Neural progenitor cell (in vitro differentiated cells): Measurements from ENCODE around the gene TFAP2E. TPM values are rescaled to one million over a fixed set of nuclear protein-coding genes. Genes with fewer than 3 reads are reported as not detected.

Experiments used
- DNase-seq: peaks from one replicate; pipeline ENCODE4 v3.0.0-alpha.2; 2016; ENCODE audit warnings: low spot score
- H2AFZ ChIP-seq: fragments of 200-600 bp; sonication (generic); replicated peaks from 2 replicates; pipeline ENCODE4 v1.6.1; 2016; ENCODE audit warnings: antibody characterized with exemption
- H3F3A ChIP-seq: fragments of 200-600 bp; sonication (generic); 2 replicates; pipeline ENCODE4 v1.6.1; 2016; ENCODE audit warnings: antibody characterized with exemption, low read depth
- H3K27ac ChIP-seq: fragments of 200-600 bp; sonication (generic); 2 replicates; pipeline ENCODE4 v1.5.1; 2016; ENCODE audit warnings: mild to moderate bottlenecking
- H3K27me3 ChIP-seq: fragments of 200-600 bp; sonication (generic); 2 replicates; pipeline ENCODE4 v1.6.1; 2016; ENCODE audit warnings: mild to moderate bottlenecking, moderate library complexity
- H3K36me3 ChIP-seq: fragments of 200-600 bp; sonication (generic); 2 replicates; pipeline ENCODE4 v1.5.1; 2016
- H3K4me1 ChIP-seq: fragments of 200-600 bp; sonication (generic); 2 replicates; pipeline ENCODE4 v1.6.1; 2016; ENCODE audit warnings: mixed run types
- H3K4me2 ChIP-seq: fragments of 200-600 bp; sonication (generic); 2 replicates; pipeline ENCODE4 v1.6.1; 2016
- H3K4me3 ChIP-seq: fragments of 200-600 bp; sonication (generic); 2 replicates; pipeline ENCODE4 v1.5.1; 2016
- H3K79me2 ChIP-seq: fragments of 200-600 bp; sonication (generic); 2 replicates; pipeline ENCODE4 v1.6.1; 2016; ENCODE audit warnings: low read depth
- H3K9ac ChIP-seq: fragments of 200-600 bp; sonication (generic); 2 replicates; pipeline ENCODE4 v1.6.1; 2016
- H3K9me3 ChIP-seq: fragments of 200-600 bp; sonication (generic); 2 replicates; pipeline ENCODE4 v1.5.1; 2016; ENCODE audit warnings: low read depth
- H4K20me1 ChIP-seq: fragments of 200-600 bp; sonication (generic); 2 replicates; pipeline ENCODE4 v1.6.1; 2016; ENCODE audit warnings: low read depth
- H3K27ac Mint-ChIP-seq: 3 replicates; pipeline ENCODE4 v1.8.0; 2021; ENCODE audit warnings: mixed read lengths
- H3K27me3 Mint-ChIP-seq: 2 replicates; pipeline ENCODE4 v1.8.0; 2022; ENCODE audit warnings: low read depth, mild to moderate bottlenecking, inconsistent platforms, moderate library complexity, mixed read lengths; ENCODE audit not compliant: insufficient read depth
- H3K36me3 Mint-ChIP-seq: 3 replicates; pipeline ENCODE4 v1.8.0; 2021; ENCODE audit warnings: mixed read lengths
- H3K4me1 Mint-ChIP-seq: 3 replicates; pipeline ENCODE4 v1.8.0; 2021; ENCODE audit warnings: mixed read lengths
- H3K4me3 Mint-ChIP-seq: 3 replicates; pipeline ENCODE4 v1.8.0; 2021; ENCODE audit warnings: mild to moderate bottlenecking, moderate library complexity, mixed read lengths
- H3K9me3 Mint-ChIP-seq: 3 replicates; pipeline ENCODE4 v1.8.0; 2020; ENCODE audit warnings: mixed read lengths
- EZH2 ChIP-seq: fragments of 200-600 bp; sonication (generic); IDR thresholded peaks from 2 replicates; pipeline ENCODE4 v1.6.1; 2017; ENCODE audit warnings: antibody characterized with exemption, mild to moderate bottlenecking, moderate library complexity
- EZH2phosphoT487 ChIP-seq: fragments of 200-600 bp; sonication (generic); IDR thresholded peaks from 2 replicates; pipeline ENCODE4 v1.6.1; 2017; ENCODE audit warnings: antibody characterized with exemption
- total RNA-seq: library from RNA; depleted of rRNA; stranded (reverse); fragments of >200 nt; gene quantifications from 2 replicates; pipeline ENCODE4 v1.2.3, GENCODE V29; 2015; ENCODE audit warnings: low replicate concordance
- TF ChIP-seq, protein P1 (sequence below): fragments of 200-600 bp; sonication (generic); IDR thresholded peaks from 2 replicates; pipeline ENCODE4 v1.5.1; 2017; ENCODE audit warnings: antibody characterized with exemption, mild to moderate bottlenecking

The TFAP2E gene
- total RNA-seq, 1 donor from 2014 or later = not detected

DNA sequence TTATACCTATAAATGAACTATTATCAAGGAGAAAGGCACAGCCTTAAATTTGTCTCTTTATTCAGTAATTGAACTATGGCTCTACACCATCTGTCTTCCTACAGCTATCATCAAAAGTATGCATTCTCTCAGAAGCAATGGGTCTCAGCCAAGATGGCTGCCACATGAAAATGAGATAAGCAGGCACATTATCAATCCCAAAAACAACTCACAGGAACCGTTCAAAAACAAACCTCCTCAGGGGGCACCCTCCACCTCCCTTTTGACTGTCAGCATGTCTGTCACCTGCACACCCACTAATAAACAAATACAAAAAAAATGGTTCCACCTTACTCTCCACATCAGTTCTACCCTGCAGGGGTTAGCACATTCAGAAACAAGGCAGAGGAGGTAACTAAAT, 39.5 kb upstream of the TFAP2E start:
- no peak for TF ChIP-seq EZH2phosphoT487
- TF ChIP-seq, protein P1, sequence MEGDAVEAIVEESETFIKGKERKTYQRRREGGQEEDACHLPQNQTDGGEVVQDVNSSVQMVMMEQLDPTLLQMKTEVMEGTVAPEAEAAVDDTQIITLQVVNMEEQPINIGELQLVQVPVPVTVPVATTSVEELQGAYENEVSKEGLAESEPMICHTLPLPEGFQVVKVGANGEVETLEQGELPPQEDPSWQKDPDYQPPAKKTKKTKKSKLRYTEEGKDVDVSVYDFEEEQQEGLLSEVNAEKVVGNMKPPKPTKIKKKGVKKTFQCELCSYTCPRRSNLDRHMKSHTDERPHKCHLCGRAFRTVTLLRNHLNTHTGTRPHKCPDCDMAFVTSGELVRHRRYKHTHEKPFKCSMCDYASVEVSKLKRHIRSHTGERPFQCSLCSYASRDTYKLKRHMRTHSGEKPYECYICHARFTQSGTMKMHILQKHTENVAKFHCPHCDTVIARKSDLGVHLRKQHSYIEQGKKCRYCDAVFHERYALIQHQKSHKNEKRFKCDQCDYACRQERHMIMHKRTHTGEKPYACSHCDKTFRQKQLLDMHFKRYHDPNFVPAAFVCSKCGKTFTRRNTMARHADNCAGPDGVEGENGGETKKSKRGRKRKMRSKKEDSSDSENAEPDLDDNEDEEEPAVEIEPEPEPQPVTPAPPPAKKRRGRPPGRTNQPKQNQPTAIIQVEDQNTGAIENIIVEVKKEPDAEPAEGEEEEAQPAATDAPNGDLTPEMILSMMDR = no peak
- no peak for TF ChIP-seq EZH2
- peaks cover 55% of the 10 kb centered on the region for H3K79me2 ChIP-seq

DNA sequence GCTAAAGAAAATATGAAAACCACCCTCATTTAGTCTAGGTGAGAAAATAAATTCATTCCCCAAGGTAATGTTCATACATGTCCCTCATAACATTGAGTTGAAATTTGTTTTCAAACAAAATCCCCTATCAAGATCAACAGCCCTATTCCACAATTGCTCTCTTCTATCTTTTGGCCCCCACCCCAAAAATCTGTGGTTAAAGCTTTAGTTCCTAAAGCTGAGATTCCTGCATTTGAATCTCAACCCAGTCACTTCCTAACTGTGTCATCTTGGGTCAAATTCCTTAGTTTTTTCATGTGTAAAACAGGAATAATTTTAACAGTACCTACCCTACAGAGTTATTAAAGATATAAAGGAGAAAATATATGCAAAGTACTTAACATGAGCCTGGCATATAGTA, 37.9 kb upstream of the TFAP2E start:
- Histone ChIP-seq H3K36me3 (peaks cover 6% of the 10 kb centered on the region), H4K20me1 (peaks cover 24% of the 10 kb centered on the region), H3K27me3 (no peaks in the 10 kb centered on the region), H3K9me3 (no peaks in the 10 kb centered on the region), H3K9ac (no peak overlapping the region), H2AFZ (no peak overlapping the region), H3K79me2 (peaks cover 69% of the 10 kb centered on the region), H3K27ac (no peak overlapping the region), H3K4me2 (no peak overlapping the region), H3K4me3 (no peak overlapping the region), H3K4me1 (peaks cover 20% of the 10 kb centered on the region), H3F3A (peaks cover 12% of the 10 kb centered on the region)
- Mint-ChIP-seq H3K36me3 (peaks cover 31% of the 10 kb centered on the region), H3K9me3 (peaks cover 14% of the 10 kb centered on the region), H3K27me3 (no peaks in the 10 kb centered on the region), H3K27ac (no peak overlapping the region), H3K4me3 (no peak overlapping the region), H3K4me1 (peaks cover 31% of the 10 kb centered on the region)
- no peak for TF ChIP-seq EZH2
- TF ChIP-seq, protein P1 = no peak
- TF ChIP-seq EZH2phosphoT487 = no peak
- no peak for DNase-seq

More for the DNA sequence above, 39.5 kb upstream of the TFAP2E start:
- Histone ChIP-seq H3K36me3 (peaks cover 7% of the 10 kb centered on the region), H3K4me1 (peaks cover 8% of the 10 kb centered on the region), H3K27me3 (no peaks in the 10 kb centered on the region), H3K27ac (no peak overlapping the region), H3K4me3 (no peak overlapping the region), H3K9me3 (no peaks in the 10 kb centered on the region), H2AFZ (no peak overlapping the region), H4K20me1 (peaks cover 8% of the 10 kb centered on the region), H3K9ac (no peak overlapping the region), H3F3A (no peaks in the 10 kb centered on the region), H3K4me2 (no peak overlapping the region)
- Mint-ChIP-seq H3K4me3 (no peak overlapping the region), H3K27me3 (no peaks in the 10 kb centered on the region), H3K36me3 (peaks cover 45% of the 10 kb centered on the region), H3K4me1 (peaks cover 14% of the 10 kb centered on the region), H3K27ac (no peak overlapping the region), H3K9me3 (peaks cover 29% of the 10 kb centered on the region)
- DNase-seq = no peak

DNA sequence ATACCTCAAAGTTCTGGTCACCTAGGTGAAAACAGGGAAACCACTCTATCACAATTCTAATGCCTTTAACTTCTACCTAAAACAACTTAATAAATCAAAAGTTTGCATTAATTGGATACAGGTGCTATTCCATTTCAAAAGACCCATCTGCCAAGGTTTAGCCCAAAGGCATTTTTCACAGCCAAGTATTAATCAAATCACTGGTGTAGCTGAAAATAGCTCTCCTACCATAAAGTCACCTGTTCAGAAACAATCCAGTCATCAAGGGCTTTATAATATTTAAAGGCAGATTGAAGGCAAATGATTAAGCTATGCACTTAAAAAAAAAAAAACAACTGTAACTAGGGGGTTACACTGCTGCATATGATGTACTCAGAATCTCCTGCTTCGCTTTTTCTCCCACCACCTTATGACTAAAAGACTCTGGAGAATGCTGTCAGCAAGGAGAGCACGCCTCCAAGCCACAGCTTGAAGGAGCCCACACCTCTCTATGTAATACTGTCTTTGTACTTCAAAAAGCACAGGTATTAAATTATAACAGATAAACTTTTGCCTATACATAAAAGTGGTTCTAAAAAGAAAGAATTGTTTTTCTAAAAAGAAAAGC, 36.5 kb upstream of the TFAP2E start:
- TF ChIP-seq EZH2phosphoT487 (no peak), EZH2 (no peak)
- TF ChIP-seq, protein P1 = no peak
- peaks cover 5% of the 10 kb centered on the region for H3K9me3 Mint-ChIP-seq
- peaks cover 81% of the 10 kb centered on the region for H3K79me2 ChIP-seq
- H3K4me1 ChIP-seq = peaks cover 20% of the 10 kb centered on the region
- no peak overlapping the region for H3K9ac ChIP-seq
- H4K20me1 ChIP-seq = peaks cover 24% of the 10 kb centered on the region
- H3K36me3 ChIP-seq = peaks cover 4% of the 10 kb centered on the region
- DNase-seq = no peak
- H3K4me2 ChIP-seq = no peak overlapping the region
- H3K4me3 Mint-ChIP-seq = no peak overlapping the region
- no peak overlapping the region for H2AFZ ChIP-seq
- H3K27me3 Mint-ChIP-seq = no peaks in the 10 kb centered on the region
- H3K4me1 Mint-ChIP-seq = peaks cover 33% of the 10 kb centered on the region
- H3K27ac Mint-ChIP-seq = no peak overlapping the region
- no peak overlapping the region for H3K4me3 ChIP-seq
- no peak overlapping the region for H3K27ac ChIP-seq
- no peaks in the 10 kb centered on the region for H3K9me3 ChIP-seq
- H3F3A ChIP-seq = peaks cover 12% of the 10 kb centered on the region
- H3K36me3 Mint-ChIP-seq = peaks cover 22% of the 10 kb centered on the region
- H3K27me3 ChIP-seq = no peaks in the 10 kb centered on the region
